Head of caudate nucleus (tissue), 42 donors: Measurements from ENCODE around the gene CA4.
"Not testable (repeated sequence)": the region's sequence is repeated elsewhere in the genome, so short reads cannot be mapped to it uniquely, and the experiment has no call there.

ENCODE experiments used
- DNase-seq, 42 donors: peaks; one replicate each; pipeline versions ENCODE4 v3.0.0 to v3.0.0-alpha.2; 2020 to 2021; ENCODE audit warnings: mixed read lengths in 7 of 42
- intact Hi-C: fragments of 100-400 bp; cut with DNase I; formaldehyde crosslinking; loops from one replicate; pipeline ENCODE4 v1.15.0; 2022

The CA4 gene

DNA sequence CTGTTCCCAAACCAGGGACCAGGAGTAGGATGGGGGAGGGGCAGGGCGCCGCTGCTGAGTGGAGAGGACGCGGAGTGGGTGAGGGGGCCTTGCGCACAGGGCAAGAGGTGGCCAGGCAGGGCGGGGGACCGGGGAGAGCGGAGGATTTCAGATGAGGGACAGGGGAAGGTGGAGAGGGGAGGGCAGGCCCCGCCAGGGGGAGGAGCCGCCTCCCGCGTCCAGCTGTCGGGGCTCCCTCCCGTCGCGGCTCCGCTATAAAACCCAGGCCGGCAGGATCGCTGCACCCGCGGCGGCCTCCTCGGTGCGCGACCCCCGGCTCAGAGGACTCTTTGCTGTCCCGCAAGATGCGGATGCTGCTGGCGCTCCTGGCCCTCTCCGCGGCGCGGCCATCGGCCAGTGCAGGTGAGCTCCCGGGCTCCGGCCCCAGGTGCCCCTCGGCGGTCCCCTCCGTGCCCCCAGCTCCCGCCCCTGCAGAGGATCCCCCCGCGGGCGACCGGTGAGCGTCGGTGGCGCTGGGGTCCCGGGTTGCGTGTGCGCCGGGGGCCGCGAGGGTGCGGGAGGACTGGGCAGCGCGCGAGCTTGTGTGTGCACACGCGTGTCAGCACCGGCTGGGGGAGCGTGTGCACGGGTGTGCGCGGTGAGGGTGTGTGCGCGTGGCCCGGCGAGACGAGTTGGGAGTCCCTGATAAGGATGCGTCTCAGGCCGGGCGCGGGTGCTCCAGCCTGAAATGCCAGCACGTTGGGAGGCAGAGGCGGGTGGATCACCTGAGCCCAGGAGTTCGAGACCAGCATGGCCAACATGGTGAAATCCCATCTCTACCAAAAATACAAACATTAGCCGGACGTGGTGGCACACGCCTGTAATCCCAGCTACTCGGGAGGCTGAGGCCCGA lies at the start of gene CA4:
Gene CA4 (plus strand): TSS at position 283 of the 892 bp plus-strand sequence. CDS start 62 bp downstream, at position 345.
- peak in 1 of 42 donors; percentile 15 for DNase-seq

GRCh38 chr17:60100577-60100976 lies 49.2 kb upstream of the CA4 start:
- intact Hi-C loops, DNase-seq: not testable (repeated sequence)

More for the DNA sequence above, at the start of gene CA4:
- intact Hi-C loops: loop anchor here (10.0 kb wide), 1 partner anchor 285 kb away; no protein-coding TSS in a partner anchor

DNA sequence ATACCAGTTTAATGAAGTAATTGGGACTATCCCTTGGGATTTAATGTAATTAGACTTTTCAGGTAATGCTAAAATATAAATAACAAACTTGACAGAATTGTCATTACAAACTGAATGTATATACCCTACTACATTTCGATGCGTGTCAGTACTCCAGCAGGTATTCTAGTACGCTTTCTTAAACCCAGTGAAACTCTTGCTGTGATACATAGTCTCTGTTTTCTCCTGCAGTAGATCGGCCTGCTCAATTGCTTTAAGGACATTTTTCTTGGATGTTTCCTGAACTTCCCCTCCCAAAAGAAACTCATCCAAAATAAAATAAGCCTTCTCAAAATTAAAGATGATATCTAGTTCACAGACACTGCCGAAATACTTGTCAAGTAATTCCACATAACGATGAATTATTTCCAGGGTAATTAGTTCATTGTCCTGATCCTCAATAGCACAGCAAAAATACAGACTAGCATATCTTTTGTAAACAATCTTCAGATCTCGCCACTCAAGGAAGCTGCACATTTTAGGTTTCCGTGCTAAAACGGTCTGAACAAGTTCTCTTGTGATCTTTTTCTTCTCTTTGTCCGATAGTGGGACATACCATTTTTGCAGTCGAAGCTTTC lies 47.6 kb upstream of the CA4 start:
- DNase-seq: peak in 1 of 42 donors; percentile 5
- intact Hi-C loops: not testable (repeated sequence)

DNA sequence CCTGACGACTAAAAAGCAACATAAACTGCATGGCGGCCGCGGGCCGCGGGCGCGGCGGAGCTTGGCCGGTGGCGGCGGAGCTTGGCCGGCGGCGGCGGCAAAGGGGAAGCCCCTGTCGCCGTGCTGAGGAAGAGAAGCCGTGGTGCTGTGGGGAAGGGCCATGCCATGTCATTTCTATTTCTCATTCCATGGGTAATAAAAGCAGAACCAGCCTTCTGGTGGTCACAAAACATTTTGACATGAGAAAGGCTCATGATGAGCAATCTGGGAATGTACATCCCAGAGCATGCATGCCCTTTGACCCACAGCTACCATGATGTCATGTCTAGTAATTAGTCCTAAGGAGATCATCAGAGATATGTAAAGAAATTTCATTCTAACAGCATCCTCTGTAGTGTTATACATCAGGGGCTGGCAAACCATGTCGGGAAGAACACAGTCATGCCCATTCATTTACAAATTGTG lies 47.1 kb upstream of the CA4 start:
- DNase-seq: peak in 18 of 42 donors; percentile 6 to 57 (median 29)
- intact Hi-C loops: no loop called here

DNA sequence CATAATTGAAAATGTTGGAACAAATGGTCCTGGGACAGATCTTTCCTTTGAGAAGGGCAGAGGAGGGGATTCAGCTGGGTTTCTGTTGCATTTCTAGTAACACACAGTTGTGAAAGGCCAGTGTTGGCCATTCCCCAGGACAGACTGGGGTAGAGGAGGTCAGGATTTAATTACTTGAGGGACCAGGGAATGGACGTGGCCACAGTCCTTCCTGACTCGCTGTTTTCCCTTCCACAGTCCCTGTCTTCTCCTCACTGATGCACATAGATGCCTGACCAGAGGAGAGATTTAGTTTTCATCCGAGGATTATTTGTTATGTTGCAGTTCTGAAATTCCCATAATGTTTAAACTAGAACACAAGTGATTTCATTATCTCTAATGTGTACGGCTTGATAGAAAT lies 45.8 kb upstream of the CA4 start:
- intact Hi-C loops: no loop called here
- DNase-seq: peak in 1 of 42 donors; percentile 36

DNA sequence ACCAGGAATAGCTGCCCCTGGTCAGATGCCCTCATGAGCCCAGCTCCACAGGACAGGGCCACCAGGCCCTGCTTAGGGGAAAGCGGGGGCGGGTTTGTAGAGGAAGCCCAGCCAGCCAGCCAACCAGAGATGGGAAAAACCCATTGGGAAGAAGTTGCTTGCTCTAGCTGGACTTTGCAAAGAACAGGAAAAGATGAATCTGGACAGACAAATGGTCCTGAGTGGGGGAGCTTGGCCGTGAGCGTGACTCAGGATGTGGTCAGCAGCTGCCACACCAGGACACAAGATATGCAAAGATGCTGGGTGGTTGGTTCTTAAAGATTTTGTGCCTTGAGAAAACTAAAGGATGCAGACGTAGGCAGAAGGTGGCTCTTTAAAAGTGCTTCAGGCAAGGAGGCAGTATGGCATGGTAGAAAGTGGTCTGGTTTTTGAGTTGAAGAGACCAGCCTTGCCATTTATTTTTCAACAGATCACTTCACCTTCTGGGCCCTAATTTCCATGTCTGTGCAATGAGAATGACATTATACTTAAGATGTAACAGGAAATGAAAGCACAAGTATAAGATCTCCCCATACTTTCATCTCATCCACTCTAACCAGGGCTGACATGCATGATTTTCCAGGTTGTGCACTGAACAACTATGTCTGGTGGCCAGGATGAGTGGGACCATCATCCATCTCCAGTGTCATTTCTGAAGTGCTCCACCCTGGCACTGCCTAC lies 43.3 kb upstream of the CA4 start:
- peak in 1 of 42 donors; percentile 8 for DNase-seq
- intact Hi-C loops: no loop called here

GRCh38 chr17:60107526-60108257 lies 42.1 kb upstream of the CA4 start:
- DNase-seq: no peak
- intact Hi-C loops: no loop called here

- intact Hi-C loops: not testable (repeated sequence)
These were observed 41.5 kb upstream of the CA4 start for GRCh38 chr17:60108309-60108708.

GRCh38 chr17:60108712-60109111 lies 41.1 kb upstream of the CA4 start:
- intact Hi-C loops: no loop called here

More at GRCh38 chr17:60108309-60108708, 41.5 kb upstream of the CA4 start:
- DNase-seq: not testable (repeated sequence)

DNA sequence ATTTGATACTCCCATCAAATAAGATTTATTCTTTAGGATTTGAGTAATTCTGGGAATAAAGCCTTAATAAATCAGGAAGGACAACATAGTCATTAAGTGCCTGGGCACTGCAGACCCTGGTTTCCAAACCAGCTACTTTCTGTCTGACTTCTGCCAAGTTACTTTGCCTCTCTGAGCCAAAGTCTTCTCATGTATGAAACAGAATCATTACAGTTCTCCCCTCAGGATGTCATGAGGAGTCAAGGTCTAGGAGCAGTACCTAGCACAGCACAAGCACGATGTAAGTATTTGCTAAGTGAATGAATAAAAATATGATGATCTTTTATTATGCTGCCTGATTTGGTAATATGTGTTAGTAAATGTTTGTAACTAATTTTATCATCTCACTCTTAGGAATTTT lies 40.6 kb upstream of the CA4 start:
- no peak for DNase-seq
- intact Hi-C loops: no loop called here

More at GRCh38 chr17:60108712-60109111, 41.1 kb upstream of the CA4 start:
- DNase-seq: no peak

DNA sequence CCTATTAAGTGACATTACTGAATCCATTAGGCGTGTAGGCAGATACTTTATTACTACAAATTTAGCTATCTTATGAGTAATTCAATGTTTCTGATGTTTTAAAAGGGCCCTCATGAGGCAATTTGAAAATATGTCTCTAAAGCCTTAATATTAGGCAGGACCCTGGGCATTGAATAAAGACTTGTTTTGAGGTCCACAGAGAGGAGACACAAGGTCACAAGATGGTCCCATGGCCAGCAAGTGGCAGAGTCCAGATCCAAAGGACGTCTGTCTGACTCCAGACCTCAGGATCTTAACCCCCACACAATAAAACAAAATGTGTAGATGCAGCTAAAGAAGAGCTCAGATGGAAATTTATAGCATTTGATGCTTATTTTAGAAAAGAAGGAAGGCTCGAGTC lies 39.2 kb upstream of the CA4 start:
- intact Hi-C loops: no loop called here
- DNase-seq: peak in 1 of 42 donors; percentile 13

DNA sequence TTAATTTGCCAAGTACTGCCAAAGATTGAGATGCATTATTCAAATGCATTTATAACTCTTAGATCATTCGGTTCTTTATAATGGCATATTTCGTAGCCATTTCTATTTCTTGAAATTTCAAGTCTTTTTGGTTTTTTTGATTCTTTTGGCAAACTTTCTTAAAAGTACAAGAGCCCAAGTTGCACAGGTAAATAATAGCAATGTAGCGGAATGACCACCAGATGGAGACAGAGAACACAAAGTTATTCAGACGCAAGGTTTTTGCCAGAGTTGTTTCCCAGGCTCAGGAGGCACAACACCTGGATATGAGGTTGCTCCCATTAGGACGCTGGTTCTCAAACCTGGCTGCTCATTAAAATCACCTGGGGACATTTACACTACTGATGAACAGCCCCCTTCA lies 38.1 kb upstream of the CA4 start:
- DNase-seq, intact Hi-C loops: not testable (repeated sequence)

DNA sequence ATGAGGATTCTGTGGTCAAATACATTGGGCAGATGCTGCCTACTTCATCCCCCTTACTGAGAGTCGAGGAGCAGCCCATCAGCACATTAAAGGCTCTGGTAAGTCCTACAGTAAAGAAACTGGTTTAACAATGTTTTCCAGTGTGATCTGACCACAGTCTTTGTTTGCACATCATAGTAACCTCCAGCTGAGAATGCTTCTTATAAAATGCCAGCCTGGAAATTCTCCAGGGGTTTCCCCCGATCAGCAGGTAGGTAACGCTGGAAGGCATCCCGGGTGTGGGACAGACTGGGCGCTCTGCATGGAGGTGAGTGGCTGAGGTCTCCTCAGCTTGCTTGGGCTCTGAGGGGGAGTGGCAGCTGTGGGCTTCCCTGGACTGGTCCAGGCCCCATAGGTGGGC lies 34.4 kb upstream of the CA4 start:
- intact Hi-C loops, DNase-seq: not testable (repeated sequence)

DNA sequence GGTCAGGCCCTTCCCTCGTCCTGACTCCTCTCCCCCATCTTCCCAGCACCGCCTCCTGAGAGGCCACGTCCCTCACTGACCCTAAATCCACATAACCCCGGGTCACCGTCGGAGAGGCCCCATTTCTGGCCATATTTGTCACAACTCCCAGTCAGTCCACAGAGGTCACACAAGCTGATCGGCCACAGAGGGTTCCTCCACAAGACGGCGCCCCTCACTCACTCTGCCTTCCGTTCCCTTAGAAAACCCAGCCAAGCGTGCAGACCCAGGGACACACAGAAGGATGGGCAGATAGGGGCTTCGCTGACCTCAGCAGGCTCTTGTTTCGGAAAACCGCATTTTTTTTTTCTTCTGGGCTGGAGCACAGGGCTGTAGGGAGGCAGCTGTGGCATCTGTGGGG lies 33.6 kb upstream of the CA4 start:
- DNase-seq, intact Hi-C loops: not testable (repeated sequence)

- intact Hi-C loops, DNase-seq: not testable (repeated sequence)
These were observed 30.6 kb upstream of the CA4 start for GRCh38 chr17:60119162-60119561.

DNA sequence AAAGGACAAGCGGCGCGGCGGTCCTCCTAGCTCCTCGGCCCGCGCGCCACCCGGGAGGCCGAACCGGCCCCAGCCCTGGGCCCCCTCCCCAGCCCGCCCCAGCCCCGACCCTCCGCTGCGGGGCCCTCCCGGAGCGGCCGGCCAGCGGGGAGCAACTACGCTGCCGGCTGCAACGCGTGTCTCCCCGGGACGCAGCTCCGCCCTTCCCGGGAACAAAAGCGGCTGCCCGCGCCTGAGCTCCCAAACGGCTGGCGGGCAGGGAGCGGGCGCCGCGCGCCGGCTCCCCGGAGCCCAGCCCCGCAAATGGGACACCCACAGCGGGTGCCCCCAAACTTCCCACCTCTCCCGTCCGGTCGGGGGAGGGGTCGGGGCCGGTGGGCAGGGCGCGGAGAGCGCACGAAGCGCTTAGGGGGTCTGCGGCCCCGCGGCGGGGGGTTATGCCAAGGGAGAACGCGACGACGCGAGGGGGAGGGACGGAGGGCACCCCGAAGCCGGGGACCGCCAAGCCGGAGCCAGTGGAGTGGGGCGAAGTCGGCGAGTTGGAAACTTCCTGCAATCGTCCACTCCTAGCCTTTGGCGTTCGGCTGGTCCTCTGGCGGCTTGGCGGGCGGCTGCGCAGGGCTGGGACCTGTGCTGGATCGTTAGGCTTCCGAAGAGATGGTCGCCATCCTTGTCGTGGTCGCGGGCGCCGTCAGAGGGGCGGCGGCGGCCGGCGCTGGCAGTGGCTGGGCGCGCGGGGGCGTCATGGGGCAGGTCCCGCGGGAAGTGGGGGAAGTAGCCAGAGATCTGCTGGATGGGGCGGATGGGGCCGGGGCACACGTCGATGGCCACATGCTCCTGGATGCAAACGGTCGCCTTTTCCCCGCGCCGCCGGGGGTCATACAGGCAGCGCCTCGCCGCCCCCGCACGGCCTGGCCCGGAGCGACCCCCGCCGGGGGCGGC lies 29.7 kb upstream of the CA4 start:
- intact Hi-C loops, DNase-seq: not testable (repeated sequence)
